Measurements from ENCODE around the gene PTPMT1.

GRCh38 chr11:47569646-47570045 lies 4.2 kb downstream of the PTPMT1 start:
- TF ChIP-seq POLR2A (IDR thresholded peaks at IDR 0.05; ENCODE audit: low read length): no peak
- no peak for TF ChIP-seq GATA1 (IDR thresholded peaks at IDR 0.05; ENCODE audit: low read depth, low read length)

Measured in erythroblast (primary cell).